RPMI8226 (cell line): Measurements from ENCODE around the gene MAJIN.
"Not testable (repeated sequence)": the region's sequence is repeated elsewhere in the genome, so short reads cannot be mapped to it uniquely, and the experiment has no call there.

Experiments
- DNase-seq: peaks from one replicate; pipeline ENCODE4 v3.0.0-alpha.2; 2015

The MAJIN gene

DNA sequence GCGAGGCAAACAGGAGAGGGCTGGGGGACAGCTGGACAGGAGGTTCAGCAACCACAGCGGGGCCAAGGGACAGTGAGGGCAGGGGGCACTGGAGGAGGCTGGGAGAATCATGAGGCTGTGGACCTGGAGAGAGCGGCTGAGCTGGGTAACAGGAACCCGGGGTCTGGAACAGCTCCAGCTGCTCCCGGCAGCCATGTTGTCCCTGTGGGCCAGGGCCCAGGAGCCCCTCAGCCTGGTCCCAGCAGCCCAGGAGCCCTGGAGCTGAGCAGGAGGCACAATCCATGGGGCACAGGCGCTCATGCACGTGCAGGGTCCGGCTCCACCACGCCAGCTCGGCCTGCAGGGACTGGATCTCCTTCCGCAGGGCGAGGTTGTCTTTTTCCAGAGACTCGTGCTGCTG, 17.5 kb upstream of the MAJIN start:
- DNase-seq, result no peak

GRCh38 chr11:64987998-64988854, 16.3 kb upstream of the MAJIN start:
- DNase-seq, result no peak

- DNase-seq, result not testable (repeated sequence)
These were observed 11.4 kb upstream of the MAJIN start for GRCh38 chr11:64983339-64983738.

DNA sequence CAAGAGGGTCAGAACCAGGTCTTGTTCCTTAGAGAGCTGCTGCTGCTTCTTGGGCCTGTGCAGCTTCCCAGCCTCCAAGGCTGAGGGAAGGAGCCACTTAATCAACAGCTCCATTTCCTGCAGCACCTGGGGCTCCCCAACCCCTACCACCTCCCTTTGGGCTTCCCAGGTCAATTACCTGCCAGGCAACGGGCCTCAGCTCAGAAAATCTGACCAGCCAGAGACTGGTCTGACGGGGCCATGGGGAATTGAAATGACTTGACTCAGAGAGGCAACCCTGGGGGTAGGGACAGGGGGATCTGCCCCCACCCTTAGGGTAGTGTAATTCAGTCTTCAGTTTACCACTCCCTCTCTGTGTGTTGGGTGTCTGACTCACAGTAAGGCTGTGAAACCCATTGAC, 4.7 kb upstream of the MAJIN start:
- DNase-seq, result no peak

- no peak for DNase-seq
These were observed 2.2 kb upstream of the MAJIN start for GRCh38 chr11:64974124-64974523.

DNA sequence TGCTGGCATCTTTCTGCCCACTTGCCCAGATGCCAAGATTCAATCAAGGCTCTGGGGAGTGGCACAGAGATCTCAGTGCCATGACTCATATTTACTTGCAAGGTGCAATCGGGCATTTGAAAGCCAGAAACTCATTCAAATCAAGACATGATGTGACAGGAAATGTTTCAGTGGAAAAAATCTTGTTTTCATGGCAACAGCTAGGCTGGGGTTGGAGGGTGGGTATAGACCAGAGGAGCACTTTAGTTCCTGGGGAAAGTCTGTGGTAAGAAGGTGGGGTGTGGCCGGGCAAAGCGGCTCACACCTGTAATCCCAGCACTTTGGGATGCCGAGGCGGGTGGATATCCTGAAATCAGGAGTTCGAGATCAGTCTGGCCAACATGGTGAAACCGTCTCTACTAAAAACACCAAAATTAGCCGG, 1.2 kb downstream of the MAJIN start:
- DNase-seq, result peak; percentile 25

- no peak for DNase-seq
These were observed 2.7 kb downstream of the MAJIN start for GRCh38 chr11:64969209-64969608.

GRCh38 chr11:64967375-64967774, 4.5 kb downstream of the MAJIN start:
- no peak for DNase-seq

- DNase-seq, result no peak
These were observed 8.8 kb downstream of the MAJIN start for GRCh38 chr11:64963072-64963631.

- DNase-seq, result no peak
These were observed 11.2 kb downstream of the MAJIN start for GRCh38 chr11:64960719-64961118.

DNA sequence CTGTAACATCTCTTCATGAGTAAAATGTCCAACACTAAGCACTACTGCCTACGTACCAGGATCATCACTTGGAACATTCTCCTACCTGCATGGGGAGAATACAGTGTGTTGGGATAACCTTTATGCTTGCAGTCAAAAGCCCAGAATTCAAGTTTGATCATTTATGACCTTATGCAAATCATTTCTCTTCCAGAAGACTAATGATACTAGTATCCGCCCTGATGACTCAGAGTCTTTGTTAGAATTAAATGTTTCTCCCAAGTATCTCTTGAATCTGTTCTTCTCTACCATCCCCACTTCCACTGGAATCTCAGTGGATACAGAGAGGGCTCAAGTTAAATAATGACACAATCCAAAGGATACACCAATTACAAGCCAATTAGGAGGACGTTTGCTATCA, 12.4 kb downstream of the MAJIN start:
- DNase-seq, result no peak

DNA sequence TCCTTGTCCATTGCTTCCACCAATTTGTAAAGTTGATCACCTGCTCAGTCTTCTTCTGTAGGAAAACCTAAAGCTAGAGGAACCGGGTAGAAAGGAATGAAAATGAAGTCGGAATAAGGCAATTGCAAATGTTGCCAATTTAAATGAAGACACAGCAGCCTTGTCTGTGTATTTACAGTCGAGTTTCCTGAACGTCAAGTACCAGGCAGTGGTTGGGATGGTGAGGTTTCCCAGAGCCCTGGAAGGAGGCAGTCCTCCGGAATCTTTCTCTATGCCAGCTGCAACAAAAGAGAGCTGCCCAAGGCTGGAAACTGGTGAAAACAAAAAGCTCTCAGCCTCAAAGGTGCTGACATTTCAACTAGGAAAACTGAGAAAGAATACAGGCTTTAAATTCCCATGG, 17.7 kb downstream of the MAJIN start:
- no peak for DNase-seq

GRCh38 chr11:64951529-64951928, 20.4 kb downstream of the MAJIN start:
- DNase-seq, result no peak

- no peak for DNase-seq
These were observed 24.6 kb downstream of the MAJIN start for GRCh38 chr11:64947208-64947814.

DNA sequence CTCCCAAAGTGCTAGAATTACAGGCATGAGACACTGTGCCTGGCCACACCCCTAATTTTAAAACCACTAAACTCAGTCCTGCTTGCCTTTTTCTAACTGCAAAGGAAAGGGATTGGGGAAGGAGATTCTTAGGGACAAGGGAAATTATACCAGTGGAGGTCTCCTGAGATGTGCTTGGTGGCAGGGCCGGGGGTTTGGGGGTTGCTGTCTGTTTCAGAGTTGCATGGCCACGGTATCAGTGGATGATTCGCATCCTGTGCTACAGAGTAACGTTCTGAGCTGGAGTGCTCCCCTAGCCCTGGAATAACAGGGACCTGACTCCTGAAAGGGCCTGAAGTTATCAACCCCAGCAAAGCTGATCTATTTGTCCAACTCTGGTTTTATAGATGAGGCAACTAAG, 35.4 kb downstream of the MAJIN start:
- no peak for DNase-seq

DNA sequence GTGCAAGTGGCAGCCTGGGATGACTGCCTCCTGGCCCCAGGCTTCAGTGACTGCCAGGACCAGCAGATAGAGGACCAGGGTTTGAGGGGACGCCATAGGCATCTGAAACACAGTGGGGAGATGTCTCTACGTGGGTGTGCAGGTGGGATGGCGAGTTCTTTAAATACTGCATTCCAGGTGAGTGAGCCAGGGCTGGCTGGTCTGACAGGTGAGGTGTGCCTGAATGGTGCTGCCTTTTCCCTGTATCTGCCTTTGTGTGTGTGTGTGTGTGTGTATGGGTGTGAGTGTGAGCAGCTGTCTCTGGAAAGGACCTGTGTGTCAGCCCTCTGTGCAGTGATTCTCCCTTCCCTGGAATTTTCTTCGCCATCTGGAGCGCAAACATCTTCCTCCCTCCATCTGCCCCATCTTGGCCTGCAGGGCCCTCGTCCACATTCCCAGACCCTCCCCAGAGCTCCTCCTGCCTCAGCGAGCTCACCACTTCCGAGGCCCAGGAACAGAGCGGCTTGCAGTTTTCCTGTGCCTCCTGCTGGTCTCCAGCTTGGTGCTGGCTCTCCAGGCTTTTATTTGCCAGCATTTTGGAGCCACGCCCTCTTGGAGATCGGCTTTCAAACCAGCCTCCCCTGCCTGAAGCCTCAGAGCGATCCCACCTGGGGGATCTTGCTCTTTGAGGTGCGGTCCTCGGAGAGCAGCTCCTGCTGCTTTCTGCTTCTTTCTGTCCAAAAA, 36.4 kb downstream of the MAJIN start, which contains the start of gene GPHA2:
Gene GPHA2 (minus strand): TSS at position 535 of the 723 bp plus-strand sequence. CDS start 433 bp downstream, at position 102.
- no peak for DNase-seq

DNA sequence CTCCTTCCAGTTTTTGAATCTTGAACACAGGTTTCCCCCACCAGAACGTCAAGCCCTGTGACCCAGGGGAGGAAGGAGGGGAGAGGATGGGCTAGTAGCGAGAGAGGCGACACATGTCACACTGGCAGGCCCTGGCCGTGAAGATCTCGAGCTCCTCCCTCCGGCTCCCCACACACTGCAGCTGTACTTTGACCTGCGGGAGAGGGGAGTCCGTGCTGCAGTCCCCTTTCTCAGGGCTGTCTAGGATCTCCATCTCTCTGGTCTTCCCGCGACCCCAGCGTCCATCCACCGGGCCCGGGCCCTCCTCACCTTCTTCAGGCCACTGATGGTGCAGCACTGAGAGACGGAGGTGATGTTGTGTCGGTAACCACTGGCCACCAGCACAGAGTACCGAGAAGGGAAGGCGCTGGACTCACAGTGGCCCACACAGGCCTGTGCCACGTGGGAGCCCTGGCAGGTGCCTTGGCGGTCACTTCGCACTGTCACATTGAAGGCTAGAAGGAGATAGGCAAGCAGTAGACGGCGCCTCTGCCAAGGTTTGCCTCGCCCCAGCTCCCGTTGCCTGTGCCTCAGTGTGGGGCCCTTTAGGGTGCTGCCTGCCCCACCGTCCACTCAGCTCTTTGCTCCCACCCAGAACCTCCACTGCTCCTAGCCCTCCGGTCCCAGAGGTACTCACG, 37.1 kb downstream of the MAJIN start:
- no peak for DNase-seq

DNA sequence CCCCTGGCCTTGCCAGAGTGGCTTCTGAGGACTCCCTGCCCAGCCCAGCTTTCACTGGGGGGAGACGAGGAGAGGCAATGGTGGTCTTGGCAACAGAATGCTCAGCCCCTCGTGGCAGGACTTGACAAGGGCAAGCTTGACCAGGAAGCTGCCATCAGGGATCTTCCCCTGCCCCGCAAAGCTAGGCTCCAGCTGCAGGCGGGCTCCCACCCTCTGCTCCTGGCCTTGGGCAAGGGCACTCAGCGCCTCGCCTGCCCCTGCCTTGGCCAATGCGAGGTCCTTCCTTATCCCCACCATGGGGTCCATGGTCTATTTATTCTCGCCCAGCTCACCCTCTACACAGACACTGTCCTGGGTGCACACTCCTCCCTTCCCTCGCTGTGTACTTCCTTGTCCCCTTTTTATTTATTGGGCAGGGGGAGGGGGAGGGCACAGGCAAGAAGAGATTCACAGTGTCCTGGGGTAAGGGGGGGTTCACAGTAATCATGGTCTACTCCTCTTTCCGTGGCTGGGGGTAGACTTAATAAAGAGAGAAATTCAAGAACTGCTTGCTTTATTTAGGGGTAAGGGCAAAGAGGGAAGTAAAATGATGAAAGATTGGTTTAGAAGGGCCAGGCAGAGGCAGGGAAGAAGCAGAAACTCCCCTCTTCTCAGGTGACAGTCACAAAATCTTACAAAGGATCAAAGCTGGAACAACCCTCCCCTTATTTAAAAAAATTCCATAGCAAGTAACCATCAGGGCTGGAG, 37.8 kb downstream of the MAJIN start:
- no peak for DNase-seq

GRCh38 chr11:64933213-64933934, 38.5 kb downstream of the MAJIN start:
- DNase-seq, result no peak

DNA sequence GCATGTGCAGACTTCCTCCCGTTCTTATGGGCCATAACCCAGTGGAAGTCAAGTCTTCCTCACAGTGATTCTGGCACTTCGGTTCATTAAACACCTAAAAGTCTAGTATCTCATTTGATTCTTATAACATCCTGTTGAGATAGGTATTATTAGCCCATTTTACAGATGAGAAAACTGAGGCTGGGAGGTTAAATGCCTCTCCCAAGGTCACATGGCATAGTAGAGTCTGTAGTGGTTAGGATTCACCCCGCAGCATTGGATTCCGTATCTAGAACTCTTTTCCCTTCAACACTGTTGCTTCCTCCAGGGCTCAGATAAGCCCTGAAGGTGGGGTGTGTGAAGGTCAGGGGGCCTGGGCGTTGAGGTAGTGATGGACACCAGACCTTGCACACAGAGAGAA, 39.6 kb downstream of the MAJIN start:
- no peak for DNase-seq

DNA sequence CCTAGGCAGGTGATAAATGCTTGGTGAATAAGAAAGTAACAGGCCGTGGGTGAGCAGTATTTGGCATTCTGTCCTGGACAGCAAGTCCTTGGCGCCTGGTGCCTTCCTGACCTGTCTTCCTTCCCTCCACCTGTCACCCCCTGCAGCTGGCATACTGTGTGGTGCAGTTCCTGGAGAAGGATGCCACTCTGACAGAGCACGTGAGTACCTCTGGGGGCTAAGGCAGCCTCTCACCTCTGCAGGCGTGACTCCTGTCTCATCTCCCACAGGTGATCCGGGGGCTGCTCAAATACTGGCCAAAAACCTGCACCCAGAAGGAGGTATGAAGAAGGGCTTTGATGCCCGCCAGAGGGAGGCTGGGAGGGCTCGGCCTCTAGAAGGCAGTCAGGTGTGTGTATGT, 40.6 kb downstream of the MAJIN start:
- no peak for DNase-seq
